ENCODE results near the gene PATL2. TPM values are rescaled to one million over a fixed set of nuclear protein-coding genes. Genes with fewer than 3 reads are reported as not detected.
"Not testable (repeated sequence)": the region's sequence is repeated elsewhere in the genome, so short reads cannot be mapped to it uniquely, and the experiment has no call there.

PATL2 gene
- total RNA-seq, 1 donor from 2014 or later: 0.40 TPM

DNA sequence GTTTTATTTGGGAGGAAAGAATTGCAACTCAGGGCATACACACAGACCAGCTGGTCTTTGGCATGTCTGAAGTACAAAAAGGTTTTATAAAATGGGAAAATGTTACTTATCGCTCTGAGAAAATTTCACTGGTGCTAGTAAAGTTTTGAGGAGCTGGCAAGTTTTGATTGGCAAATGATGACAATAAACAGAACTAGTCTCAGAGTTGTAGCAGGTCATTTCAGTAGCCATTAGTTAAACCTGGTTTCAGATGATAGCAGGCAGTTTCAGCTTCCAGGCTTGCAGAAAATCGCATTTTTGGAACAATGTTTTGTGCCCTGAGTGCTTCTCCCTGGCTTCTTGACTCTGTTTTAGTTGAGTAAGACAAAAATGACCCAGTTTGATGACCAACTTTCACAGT lies 10.9 kb upstream of the PATL2 start:
- no peak overlapping the region for H3K4me3 Mint-ChIP-seq (ENCODE audit: unreplicated experiment)
- H3K9me3 Mint-ChIP-seq (ENCODE audit: unreplicated experiment): no peaks in the 10 kb centered on the region
- TF ChIP-seq, protein P1, sequence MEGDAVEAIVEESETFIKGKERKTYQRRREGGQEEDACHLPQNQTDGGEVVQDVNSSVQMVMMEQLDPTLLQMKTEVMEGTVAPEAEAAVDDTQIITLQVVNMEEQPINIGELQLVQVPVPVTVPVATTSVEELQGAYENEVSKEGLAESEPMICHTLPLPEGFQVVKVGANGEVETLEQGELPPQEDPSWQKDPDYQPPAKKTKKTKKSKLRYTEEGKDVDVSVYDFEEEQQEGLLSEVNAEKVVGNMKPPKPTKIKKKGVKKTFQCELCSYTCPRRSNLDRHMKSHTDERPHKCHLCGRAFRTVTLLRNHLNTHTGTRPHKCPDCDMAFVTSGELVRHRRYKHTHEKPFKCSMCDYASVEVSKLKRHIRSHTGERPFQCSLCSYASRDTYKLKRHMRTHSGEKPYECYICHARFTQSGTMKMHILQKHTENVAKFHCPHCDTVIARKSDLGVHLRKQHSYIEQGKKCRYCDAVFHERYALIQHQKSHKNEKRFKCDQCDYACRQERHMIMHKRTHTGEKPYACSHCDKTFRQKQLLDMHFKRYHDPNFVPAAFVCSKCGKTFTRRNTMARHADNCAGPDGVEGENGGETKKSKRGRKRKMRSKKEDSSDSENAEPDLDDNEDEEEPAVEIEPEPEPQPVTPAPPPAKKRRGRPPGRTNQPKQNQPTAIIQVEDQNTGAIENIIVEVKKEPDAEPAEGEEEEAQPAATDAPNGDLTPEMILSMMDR (IDR thresholded peaks at IDR 0.05): no peak
- no peaks in the 10 kb centered on the region for H3K27me3 Mint-ChIP-seq (ENCODE audit: unreplicated experiment)
- H3K4me1 Mint-ChIP-seq (ENCODE audit: unreplicated experiment): peaks cover 12% of the 10 kb centered on the region
- no peak for DNase-seq (ENCODE audit: extremely low spot score, unreplicated experiment)
- H3K27ac Mint-ChIP-seq (ENCODE audit: unreplicated experiment): no peak overlapping the region
- peaks cover 24% of the 10 kb centered on the region for H3K36me3 Mint-ChIP-seq (ENCODE audit: unreplicated experiment)

DNA sequence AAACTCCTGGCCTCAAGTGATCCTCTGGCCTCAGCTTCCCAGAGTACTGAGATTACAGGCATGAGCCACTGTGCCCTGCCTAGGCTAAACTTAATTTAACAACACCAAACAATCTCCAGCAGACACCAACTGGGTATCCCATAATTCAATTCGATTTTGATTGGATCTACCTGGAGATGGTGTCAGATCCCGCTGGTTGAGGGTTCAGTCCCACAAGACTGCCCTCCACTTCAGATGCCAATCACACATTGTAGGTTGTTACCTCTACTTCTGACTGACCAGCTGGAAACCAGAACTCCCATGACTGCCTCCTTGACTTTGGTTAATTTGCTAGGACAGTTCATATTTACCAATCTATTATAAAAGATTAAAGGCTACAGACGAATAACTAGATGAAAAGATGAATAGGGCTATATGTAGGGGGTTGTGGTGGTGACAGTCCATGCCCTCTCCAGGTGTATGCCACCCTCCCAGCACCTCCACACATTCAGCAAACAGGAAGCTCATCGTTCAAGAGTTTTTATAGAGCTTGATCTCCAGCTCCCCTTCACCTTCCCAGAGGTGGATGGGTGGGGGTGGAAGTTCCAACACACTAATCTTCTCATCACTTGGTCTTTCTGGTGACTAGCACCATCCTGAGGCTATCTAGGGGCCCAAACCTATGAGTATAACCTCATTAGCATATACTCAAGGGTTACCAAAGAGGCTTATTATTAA lies 9.5 kb upstream of the PATL2 start:
- TF ChIP-seq, protein P1 (IDR thresholded peaks at IDR 0.05): no peak
- H3K9me3 Mint-ChIP-seq (ENCODE audit: unreplicated experiment): no peaks in the 10 kb centered on the region
- no peaks in the 10 kb centered on the region for H3K27me3 Mint-ChIP-seq (ENCODE audit: unreplicated experiment)
- no peak for DNase-seq (ENCODE audit: extremely low spot score, unreplicated experiment)
- no peaks in the 10 kb centered on the region for H3K4me1 Mint-ChIP-seq (ENCODE audit: unreplicated experiment)
- no peak overlapping the region for H3K27ac Mint-ChIP-seq (ENCODE audit: unreplicated experiment)
- no peak overlapping the region for H3K4me3 Mint-ChIP-seq (ENCODE audit: unreplicated experiment)
- H3K36me3 Mint-ChIP-seq (ENCODE audit: unreplicated experiment): peaks cover 36% of the 10 kb centered on the region

DNA sequence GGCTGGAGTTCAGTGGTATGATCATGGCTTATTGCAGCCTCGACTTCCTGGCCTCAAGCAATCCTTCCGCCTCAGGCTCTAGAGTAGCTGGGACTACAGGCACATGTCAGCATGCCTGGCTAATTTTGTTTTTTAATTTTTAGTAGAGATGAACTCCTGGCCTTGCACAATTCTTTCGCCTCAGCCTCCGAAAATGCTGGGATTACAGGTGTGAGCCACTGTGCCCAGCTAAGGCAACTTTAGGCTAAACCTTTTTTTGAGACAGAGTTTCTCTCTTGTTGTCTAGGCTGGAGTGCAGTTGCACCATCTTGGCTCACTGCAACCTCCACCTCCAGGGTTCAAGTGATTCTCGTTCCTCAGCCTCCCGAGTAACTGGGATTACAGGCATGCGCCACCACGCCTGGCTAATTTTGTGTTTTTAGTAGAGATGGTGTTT lies 8.9 kb upstream of the PATL2 start:
- not testable (repeated sequence) for H3K4me1 Mint-ChIP-seq (ENCODE audit: unreplicated experiment); H3K27ac Mint-ChIP-seq (ENCODE audit: unreplicated experiment); H3K4me3 Mint-ChIP-seq (ENCODE audit: unreplicated experiment); H3K9me3 Mint-ChIP-seq (ENCODE audit: unreplicated experiment); H3K27me3 Mint-ChIP-seq (ENCODE audit: unreplicated experiment); DNase-seq (ENCODE audit: extremely low spot score, unreplicated experiment)
- peaks cover 42% of the 10 kb centered on the region for H3K36me3 Mint-ChIP-seq (ENCODE audit: unreplicated experiment)

DNA sequence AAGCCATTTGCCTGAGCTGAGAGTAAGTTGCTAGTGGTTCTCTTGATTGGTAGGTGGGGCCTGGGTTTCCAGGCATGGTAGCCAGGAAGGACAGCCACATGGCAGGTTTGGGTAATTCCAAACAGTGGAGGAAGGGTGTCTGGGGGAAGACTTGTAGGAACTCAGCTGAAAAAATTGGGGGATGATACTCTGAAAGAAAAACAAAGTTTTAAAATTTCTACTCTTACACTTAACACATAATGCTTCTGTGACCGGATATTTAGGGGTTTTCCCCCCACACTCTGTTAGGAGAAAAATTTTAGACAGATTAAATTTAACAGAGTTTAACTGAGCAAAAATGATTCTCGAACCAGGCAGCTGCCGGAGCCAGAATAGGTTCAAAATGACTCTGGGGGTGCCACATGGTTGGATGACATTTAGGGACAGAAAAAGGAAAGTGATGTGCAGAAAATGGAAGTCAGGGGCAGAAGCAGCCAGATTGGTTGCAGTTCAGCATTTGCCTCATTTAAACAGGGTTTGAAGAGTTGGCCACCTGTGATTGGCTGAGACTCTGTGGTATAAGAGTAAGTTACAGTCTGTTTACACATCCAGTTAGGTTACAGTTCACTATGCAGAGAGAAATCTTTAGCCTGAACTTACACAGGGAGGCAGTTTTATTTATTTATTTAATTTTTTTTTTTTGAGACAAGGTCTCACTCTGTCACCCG lies 8.3 kb upstream of the PATL2 start:
- no peaks in the 10 kb centered on the region for H3K27me3 Mint-ChIP-seq (ENCODE audit: unreplicated experiment)
- H3K36me3 Mint-ChIP-seq (ENCODE audit: unreplicated experiment): peaks cover 46% of the 10 kb centered on the region
- H3K9me3 Mint-ChIP-seq (ENCODE audit: unreplicated experiment): no peaks in the 10 kb centered on the region
- H3K4me1 Mint-ChIP-seq (ENCODE audit: unreplicated experiment): peaks cover 11% of the 10 kb centered on the region
- H3K27ac Mint-ChIP-seq (ENCODE audit: unreplicated experiment): no peak overlapping the region
- TF ChIP-seq, protein P1 (IDR thresholded peaks at IDR 0.05): no peak
- no peak for DNase-seq (ENCODE audit: extremely low spot score, unreplicated experiment)
- no peak overlapping the region for H3K4me3 Mint-ChIP-seq (ENCODE audit: unreplicated experiment)

DNA sequence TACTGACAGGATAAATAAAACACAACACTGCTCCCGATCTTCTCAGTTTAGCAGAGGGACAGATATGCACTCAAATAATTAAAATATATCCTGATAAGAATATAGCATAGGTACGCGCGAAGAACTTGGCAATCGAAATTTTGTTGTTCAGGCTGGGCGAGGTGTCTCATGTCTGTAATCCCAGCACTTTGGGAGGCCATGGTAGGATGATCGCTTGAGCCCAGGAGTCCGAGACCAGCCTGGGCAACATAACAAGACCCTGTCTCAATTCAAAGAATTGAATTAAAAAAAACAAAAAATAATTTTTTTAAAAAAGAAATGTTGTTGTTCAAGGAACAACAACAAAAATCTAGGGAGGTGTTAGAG lies 7.8 kb upstream of the PATL2 start:
- Mint-ChIP-seq H3K4me3 (ENCODE audit: unreplicated experiment) (no peak overlapping the region), H3K4me1 (ENCODE audit: unreplicated experiment) (peaks cover 15% of the 10 kb centered on the region), H3K36me3 (ENCODE audit: unreplicated experiment) (peaks cover 46% of the 10 kb centered on the region), H3K27ac (ENCODE audit: unreplicated experiment) (no peak overlapping the region), H3K27me3 (ENCODE audit: unreplicated experiment) (no peaks in the 10 kb centered on the region), H3K9me3 (ENCODE audit: unreplicated experiment) (no peaks in the 10 kb centered on the region)
- TF ChIP-seq, protein P1 (IDR thresholded peaks at IDR 0.05): no peak
- no peak for DNase-seq (ENCODE audit: extremely low spot score, unreplicated experiment)
